NCI-H82 treated with DMSO at 0.1 percent for 48 hours (cell line): Measurements from ENCODE around the gene ABTB2.
"Not testable (repeated sequence)": the region's sequence is repeated elsewhere in the genome, so short reads cannot be mapped to it uniquely, and the experiment has no call there.

Source experiments
- DNase-seq: peaks from one replicate; lab custom pipeline; 2025; ENCODE audit not compliant: unreplicated experiment; lab: John Stamatoyannopoulos, UW

ABTB2 gene

DNA sequence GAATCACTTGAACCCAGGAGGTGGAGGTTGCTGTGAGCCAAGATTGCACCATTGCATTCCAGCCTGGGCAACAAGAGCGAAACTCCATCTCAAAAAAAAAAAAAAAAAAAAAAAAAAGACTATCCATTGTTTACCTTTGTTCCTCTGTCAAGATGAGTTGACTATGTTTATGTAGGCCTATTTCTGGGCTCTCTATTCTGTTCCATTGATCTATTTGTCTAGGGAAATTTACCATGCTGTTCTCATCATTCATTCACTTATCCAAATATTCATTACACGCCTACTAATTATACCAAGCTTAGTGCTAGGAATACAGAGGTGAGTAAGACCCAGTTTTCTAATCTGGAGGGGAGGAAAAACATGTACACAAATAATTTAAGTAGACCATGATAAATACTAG lies 139.1 kb downstream of the ABTB2 start:
- DNase-seq = not testable (repeated sequence)

DNA sequence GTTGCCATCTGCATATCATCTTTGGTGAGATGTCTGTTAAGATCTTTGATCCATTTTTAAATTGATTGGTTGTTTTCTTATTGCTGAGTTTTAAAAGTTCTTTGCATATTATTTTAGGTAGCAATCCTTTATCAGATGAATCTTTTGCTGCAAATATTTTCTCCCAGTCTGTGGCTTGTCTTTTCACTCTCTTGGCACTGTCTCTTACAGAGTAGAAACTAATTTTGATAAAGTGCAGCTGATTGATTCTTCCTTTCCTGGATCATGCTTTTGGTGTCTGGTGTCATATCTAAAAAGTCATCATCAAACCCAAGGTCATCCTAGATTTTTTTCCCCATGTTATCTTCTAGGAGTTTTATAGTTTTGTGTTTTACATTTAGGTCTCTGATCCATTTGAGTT lies 139.7 kb downstream of the ABTB2 start:
- no peak for DNase-seq

DNA sequence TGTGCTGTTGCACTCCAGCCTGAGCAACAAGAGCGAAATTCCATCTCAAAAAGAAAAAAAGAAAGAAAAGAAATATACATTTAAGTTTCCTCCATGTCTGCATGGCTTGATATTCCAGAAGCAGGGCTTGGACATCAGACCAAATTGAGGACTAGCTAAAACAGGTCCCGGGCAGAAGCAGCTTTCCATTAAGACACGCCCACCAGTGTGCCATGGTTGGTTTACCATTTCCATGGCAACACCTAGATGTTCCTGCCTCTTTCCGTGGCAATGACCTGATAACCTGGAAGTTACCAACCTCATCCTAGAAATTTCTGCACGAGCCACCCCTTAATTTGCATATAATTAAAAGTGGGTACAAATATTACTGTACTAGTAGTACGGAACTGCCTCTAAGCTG lies 141.1 kb downstream of the ABTB2 start:
- no peak for DNase-seq

DNA sequence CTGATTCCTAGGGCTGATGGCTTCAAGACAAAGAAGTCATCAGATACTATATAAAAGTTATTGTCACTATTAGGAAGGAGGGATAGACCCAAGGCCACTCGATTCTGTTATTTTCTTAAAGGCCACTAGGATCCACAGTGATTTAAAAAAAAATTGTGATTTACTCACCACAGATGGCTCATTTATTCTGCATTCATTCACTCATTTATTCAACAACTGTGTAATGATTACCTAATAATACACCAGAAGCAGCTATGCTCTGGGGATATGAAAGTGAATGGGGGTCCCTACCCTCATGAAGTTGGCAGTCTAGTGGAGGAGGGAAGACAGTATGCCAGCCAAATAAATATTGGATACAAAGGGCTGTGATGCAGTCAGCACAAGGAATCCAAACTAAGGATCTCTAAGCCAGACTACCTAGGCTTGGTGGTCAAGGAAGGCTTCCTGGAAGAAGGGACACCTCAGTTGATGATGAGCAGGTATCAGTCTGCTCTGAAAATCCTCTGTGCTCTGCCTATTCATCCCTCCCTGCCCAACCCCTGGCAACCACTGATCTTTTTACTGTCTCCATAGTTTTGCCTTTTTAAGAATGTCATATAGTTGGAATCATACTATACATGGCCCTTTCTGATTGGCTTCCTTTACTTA lies 141.9 kb downstream of the ABTB2 start:
- no peak for DNase-seq

GRCh38 chr11:34214961-34215805 lies 142.6 kb downstream of the ABTB2 start:
- DNase-seq = no peak

GRCh38 chr11:34213366-34213765 lies 144.4 kb downstream of the ABTB2 start:
- no peak for DNase-seq

- no peak for DNase-seq
Observed at GRCh38 chr11:34212566-34212965, 145.2 kb downstream of the ABTB2 start.

- no peak for DNase-seq
Observed at GRCh38 chr11:34209809-34210208, 148.0 kb downstream of the ABTB2 start.

DNA sequence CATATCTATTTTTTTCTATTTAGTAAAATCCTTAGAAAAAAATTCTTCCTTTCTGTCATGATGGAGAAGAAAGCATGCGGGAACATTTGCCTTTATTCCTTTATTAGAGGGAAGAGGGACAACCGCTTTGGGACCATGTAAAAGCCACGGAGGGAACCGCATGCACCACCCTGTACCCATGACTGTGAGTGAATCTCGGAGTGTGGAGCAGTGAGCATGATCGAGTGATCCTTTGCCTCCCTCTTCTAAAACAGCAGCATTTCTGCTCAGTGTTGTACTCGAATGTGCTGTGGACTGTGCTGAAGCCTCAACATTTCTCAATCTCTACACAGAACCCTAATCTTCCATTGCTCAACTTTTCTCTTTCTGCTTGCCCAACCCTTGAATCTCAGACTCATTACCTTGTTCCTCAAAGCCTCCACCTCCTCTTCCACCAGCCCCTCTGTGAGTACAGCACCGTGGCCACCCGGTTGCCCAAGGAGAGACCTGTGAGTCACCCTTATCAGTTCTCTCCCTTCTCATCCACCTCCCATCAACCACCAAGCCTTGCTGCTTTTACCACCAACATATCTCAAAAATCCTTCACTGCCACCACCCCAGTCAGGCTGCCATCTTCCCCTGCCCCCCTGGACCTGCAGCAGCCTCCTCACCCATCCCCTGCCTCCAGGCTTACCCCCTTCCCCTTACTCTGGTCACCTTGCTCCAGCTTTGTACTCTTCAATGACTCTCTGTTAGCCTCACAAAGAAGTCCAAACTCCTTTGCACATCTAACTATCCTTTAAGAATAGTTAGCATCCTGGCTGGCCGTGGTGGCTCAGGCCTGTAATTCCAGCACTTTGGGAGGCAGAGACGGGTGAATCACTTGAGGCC lies 149.3 kb downstream of the ABTB2 start:
- DNase-seq = no peak

DNA sequence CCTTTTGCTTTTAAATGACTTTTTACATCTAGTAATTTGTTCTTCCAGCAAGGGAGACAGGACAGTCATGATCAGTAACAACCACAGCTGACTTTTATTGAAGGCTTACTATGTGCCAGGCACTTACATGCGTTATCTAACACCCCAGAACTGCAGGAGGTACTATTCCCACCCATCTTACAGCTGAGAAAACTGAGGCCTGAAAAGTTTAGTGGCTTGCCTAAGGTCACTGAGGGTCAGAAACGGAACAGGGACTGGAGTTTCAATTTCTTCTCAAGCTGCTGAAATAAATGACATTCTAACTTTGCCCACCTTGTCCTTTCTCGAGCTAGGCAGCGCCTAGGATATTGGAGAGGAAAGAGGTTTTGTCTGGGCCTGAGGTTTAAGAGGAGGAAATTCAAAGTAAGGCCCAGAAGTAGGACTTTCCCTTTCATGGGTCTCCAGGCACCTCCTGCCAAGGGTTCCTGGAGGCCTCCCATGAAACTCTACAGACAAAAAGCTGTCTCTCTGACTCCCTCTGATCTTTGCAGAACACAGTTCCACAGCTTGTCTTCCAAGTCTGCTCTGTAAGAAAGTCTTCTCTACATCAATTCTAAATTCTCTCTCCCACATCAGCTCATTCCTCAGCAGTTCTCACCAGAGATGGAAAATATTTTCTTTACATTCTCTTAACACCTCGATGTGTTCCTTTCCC lies 150.2 kb downstream of the ABTB2 start:
- DNase-seq = no peak

DNA sequence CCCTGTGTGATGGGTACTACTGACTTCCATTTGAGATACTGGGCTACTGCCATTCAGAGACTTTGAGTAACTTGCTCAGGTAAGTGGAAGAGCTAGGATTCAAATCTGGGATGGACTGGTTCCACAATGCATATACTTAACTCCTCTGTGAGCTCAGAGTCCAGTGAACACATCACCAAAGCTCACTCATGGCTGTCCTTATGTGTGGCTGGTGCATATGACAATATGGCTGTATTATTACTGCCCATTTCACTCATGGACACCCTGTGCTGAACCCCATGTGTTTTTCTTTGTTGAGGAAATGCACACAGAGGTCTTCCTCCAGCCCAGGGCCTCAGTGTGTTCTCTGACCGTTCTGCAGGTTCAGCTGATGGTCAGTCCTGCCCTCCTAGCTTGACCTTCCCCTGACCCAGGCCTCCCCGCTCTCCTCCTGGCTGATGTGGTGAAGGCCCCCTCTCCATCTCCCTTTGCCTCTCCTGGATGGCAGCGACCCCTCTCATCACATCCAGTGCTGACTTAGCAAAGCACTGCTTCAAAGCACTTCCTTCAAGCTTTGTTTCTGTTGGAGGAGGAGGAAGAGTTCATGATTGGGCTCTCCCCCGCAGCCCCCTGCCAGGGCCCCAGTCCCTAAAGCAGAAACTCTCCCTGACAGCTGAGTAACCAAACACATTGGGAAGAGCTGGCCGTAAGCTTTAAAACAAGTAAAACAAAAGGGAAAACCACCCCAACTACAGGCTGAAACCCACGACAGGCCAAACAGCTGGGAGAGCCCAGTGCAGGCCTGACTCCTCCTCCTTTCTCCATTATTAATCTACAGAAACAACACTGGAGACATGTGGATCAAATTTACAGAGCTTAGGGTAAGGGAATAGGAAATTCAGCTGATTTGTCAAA lies 151.2 kb downstream of the ABTB2 start:
- no peak for DNase-seq

- DNase-seq = no peak
Observed at GRCh38 chr11:34205326-34206035, 152.3 kb downstream of the ABTB2 start.

DNA sequence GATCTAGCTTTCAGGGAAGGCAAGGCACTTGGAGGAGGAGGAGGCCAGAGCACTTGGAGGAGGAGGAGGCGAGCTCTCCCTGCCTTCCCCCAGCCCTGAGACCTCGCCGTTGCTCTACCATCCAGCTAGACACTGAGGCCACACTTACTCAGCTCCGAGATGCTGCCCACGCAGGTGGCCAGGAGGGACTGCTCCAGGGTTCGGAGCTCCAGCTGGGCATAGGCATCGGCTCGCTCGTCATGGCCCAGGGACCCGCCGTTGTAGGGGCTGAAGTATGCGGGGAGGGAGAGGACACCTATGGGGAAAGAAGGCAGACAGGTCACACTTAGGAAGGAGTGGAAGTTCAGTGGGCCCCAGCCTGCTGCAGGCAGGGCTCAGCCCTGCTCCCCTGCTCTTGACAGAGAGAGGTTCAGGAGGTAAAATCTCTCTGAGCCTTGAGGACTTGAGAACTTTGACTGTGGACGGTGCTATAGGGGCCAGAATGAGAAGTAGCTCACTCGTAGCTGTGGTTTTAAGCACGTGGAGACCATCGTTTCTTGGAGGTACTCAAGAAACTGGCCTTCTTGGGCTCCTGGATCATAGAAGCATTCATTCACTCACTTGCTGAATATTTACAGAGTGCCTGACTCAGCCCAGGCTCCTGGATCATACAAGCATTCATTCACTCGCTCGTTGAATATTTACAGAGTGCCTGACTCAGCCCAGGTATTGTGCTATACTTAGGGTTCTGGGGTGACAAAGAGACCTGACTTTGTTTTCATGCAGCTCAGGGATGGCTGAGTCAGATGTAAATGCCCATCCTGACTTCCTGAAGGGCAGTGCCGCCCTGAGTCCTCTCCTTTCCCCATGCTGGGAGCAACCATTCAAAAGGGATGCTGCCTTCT lies 153.2 kb downstream of the ABTB2 start:
- DNase-seq = no peak

GRCh38 chr11:34203377-34203871 lies 154.4 kb downstream of the ABTB2 start:
- DNase-seq = no peak

GRCh38 chr11:34201129-34201528 lies 156.7 kb downstream of the ABTB2 start:
- DNase-seq = no peak

DNA sequence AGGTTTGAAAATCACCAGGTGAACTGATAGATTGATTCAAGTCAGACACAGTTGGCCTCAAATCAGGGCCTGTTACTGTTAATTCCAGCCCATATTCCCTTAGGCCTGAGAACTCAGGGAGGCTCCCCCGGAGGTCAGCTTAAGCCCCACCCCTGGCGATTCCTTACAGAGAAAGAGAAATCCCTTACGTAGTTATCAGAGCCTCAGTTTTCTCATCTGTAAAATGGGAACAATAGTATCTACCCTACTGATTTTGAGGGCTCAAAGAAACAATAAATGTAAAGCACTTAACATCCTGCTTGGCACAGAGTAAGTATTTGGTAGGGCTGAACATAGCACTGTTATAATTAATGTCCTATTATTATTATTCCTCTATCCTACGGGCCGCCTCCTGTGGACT lies 158.3 kb downstream of the ABTB2 start:
- DNase-seq = no peak

DNA sequence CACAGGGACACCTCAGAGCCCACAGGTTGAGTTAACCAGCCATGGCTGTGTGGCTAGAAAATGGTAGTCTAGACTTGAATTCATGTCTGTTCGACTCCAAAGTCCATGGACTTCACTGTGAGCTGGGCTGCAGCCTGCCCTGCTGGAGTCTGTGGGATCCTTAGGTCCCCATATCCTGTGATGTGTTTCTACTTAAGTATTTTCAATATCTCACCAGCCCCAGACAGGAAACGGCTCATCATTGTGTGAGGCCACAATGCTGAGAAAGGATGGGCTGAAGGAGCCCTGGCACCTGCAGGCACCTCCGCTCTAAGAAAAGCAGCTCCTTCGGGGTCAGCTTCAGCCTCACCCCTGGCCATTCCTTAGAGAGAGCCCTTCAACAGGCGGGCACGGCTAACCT lies 159.3 kb downstream of the ABTB2 start:
- DNase-seq = no peak

GRCh38 chr11:34197256-34197655 lies 160.6 kb downstream of the ABTB2 start:
- no peak for DNase-seq
